Activated T-cell treated with anti-CD3 and anti-CD28 coated beads, Interleukin-2, amount 50 U/mL, for 4 hours (primary cell): Measurements from ENCODE around the gene PRKCE. TPM values are rescaled to one million over a fixed set of nuclear protein-coding genes. Genes with fewer than 3 reads are reported as not detected.

Experiments used
- ATAC-seq, 2 donors: fragments of 200-7000 bp; cut with Tn5 transposase; one replicate each; pipeline ENCODE4 v1.10.0; 2021
- DNase-seq: peaks from one replicate; pipeline ENCODE4 v3.0.0-alpha.2; 2020
- H3K27me3 Mint-ChIP-seq: one replicate; pipeline ENCODE4 v1.8.0; 2021; ENCODE audit warnings: low read depth, mixed read lengths
- H3K36me3 Mint-ChIP-seq: one replicate; pipeline ENCODE4 v1.8.0; 2022; ENCODE audit warnings: mixed read lengths; ENCODE audit not compliant: insufficient read depth
- H3K4me1 Mint-ChIP-seq: one replicate; pipeline ENCODE4 v1.8.0; 2021; ENCODE audit warnings: low read depth, mixed read lengths
- H3K4me3 Mint-ChIP-seq: one replicate; pipeline ENCODE4 v1.8.0; 2021; ENCODE audit warnings: mild to moderate bottlenecking, moderate library complexity, mixed read lengths
- H3K9me3 Mint-ChIP-seq: one replicate; pipeline ENCODE4 v1.8.0; 2021; ENCODE audit warnings: mixed read lengths
- total RNA-seq, 3 donors: library from RNA; stranded (reverse); gene quantifications; one replicate each; pipeline ENCODE4 v1.2.1, GENCODE V29; 2021

PRKCE gene
- total RNA-seq, 3 donors from 2014 or later, result 9.1 to 9.5 (median 9.2) TPM

DNA sequence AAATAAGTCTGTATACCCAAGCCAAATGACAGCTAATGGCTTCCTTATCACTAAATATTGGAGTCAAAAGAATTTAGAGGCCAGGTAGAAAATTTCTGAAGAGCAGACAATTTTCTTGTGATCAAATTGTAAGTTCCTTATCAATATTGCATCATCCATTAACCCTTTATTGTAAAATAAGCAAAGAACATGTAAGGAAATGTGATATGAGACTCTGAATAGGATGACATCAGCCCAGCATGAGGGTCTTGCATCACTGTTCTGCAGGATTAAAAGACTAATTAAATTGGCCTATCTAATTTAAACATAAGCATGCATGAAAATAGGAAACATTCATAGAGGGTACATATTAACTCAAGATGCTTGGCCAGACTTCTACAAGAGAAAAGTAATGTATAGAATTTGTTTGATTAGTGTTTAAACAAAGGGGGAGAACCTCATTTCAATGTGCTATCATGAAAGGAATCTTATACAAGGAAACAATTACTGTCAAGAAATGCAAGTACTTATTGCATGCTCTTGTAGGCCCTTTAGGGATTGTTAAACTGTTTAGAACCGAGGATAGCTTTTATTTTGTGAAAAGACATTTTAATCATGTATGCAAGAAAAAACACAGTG lies 302.9 kb downstream of the PRKCE start:
- no peak for ATAC-seq
- Mint-ChIP-seq H3K36me3 (no peaks in the 10 kb centered on the region), H3K9me3 (no peaks in the 10 kb centered on the region)

DNA sequence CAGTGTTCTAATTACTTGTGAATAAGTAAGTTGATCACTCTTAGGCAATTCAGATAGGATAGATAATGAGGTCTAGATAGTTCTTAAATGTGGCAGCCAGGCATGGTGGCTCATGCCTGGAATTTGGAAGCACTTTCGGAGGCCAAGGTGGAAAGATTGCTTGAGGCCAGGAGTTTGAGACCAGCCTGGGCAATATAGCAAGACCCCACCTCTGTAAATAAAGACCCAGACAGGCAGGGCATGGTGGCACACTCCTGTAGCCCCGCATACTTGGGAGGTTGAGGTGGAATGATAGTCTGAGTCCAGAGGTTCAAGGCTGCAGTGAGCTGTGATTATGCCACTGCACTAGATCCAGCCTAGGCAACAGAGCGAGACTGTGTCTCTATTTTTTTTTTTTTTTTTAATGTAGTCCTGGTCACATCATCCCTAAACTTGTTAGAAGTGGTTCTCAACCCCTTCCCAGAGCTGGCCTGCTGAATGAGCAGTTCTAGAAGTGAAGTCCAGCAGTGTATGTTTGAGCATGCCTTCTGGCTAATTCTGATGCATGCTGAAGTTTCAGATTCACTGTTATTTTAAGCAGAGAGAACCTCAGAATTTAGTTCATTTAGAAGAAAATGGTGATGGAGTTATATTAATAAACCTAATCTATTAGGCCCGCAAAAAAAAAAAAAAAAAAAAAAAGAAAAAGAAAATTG lies 306.2 kb downstream of the PRKCE start:
- ATAC-seq, result no peak
- H3K27me3 Mint-ChIP-seq, result no peaks in the 10 kb centered on the region
- no peaks in the 10 kb centered on the region for H3K4me1 Mint-ChIP-seq
- H3K9me3 Mint-ChIP-seq, result no peaks in the 10 kb centered on the region
- no peaks in the 10 kb centered on the region for H3K36me3 Mint-ChIP-seq
- no peak for DNase-seq
- no peak overlapping the region for H3K4me3 Mint-ChIP-seq

More for the DNA sequence above, 302.9 kb downstream of the PRKCE start:
- H3K4me1 Mint-ChIP-seq, result peaks cover 1% of the 10 kb centered on the region
- no peaks in the 10 kb centered on the region for H3K27me3 Mint-ChIP-seq
- no peak for DNase-seq
- no peak overlapping the region for H3K4me3 Mint-ChIP-seq

DNA sequence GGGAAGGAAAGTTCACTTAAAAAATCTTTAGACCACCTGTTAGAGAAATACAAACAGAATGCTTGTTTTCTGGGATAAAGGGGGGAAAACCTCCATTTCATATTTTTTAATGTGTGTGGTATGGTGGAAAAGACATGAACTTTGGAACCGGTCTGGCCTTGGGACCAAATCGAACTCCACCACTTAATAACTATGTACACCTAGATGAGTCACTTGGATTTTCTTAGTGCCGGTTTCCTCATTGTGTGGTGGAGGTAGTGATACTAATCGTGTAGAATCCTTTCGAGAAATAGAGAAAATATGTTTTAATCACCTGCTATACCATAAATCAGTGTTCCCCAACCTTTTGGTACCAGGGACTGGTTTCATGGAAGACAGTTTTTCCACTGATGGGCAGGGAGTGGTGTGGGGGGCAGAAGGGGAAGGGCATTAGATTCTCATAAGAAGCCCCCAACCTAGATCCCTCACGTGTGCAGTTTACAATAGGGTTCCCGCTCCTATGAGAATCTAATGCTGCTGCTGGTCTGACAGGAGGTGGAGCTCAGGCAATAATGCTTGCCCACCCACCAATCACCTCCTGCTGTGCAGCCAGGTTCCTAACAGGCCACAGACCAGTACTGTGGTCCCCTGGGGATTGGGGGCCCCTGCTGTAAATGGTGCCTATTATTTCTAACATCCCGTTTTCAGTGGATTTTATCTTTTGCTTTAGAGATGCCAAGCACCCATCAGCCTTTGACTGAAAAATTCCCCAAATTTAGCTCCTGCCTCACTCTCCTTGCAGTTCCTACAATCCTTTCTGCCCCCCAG lies 308.8 kb downstream of the PRKCE start:
- DNase-seq (no peak), ATAC-seq (no peak)
- peaks cover 18% of the 10 kb centered on the region for H3K4me1 Mint-ChIP-seq
- H3K36me3 Mint-ChIP-seq, result no peaks in the 10 kb centered on the region
- no peaks in the 10 kb centered on the region for H3K9me3 Mint-ChIP-seq
- H3K27me3 Mint-ChIP-seq, result no peaks in the 10 kb centered on the region
- H3K4me3 Mint-ChIP-seq, result no peak overlapping the region

DNA sequence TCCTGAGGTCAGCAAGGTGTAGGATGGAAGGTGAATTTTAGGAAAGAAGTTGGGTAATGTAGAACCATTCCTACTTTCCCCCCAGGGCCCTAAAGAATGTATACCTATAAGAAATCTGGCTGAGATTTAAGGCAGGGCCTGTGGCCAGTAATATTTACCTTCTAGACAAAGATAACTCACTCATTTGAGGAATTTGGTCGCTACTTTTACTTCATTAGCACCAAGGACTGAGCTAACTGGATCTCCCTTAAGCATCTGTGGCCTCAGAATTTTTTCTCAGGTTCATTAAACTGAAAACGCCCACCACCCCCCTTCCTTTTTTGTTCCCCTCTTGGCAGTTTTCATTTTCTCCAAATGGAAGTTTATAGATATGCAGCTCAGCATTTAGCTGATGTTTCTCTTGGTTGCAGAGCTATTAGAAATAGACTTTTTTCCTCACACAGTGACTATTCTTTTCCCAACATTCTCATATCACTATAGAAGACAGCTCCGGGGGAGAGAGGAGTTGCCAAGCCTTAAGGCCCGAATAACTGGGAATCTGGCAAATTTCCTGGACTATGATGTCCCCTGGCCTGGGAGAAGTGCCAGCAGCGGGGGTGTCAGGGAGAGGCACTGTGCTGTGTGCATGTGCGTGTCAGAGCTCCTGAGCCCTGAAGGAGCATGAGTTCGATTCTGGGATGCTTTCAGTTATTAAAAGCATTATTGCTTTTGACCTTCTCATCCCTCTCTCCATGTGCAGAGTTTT lies 310.9 kb downstream of the PRKCE start:
- ATAC-seq (no peak), DNase-seq (no peak)
- peaks cover 22% of the 10 kb centered on the region for H3K4me1 Mint-ChIP-seq
- H3K9me3 Mint-ChIP-seq, result no peaks in the 10 kb centered on the region
- no peaks in the 10 kb centered on the region for H3K36me3 Mint-ChIP-seq
- no peak overlapping the region for H3K4me3 Mint-ChIP-seq
- H3K27me3 Mint-ChIP-seq, result no peaks in the 10 kb centered on the region

DNA sequence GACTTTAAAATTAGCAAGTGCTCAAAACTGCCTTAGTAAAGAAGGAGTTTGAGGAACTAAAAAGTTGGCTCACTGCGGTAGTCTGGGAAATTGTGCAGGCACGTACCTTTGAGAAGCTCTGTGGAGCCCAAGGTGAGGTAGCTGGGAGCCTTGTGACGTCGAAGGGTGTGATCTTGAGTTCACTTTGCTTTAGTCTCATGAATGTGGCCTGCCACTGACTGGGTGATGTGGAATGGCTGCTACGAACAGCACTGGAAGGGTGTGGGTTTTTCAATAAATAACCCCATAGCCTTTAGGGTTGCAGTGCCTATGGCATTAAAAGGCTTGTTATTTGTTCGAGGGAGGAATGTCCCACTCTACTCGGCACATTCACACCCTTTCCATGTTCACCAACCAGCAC lies 312.3 kb downstream of the PRKCE start:
- H3K4me1 Mint-ChIP-seq, result peaks cover 22% of the 10 kb centered on the region
- H3K9me3 Mint-ChIP-seq, result no peaks in the 10 kb centered on the region
- H3K36me3 Mint-ChIP-seq, result no peaks in the 10 kb centered on the region
- DNase-seq, result no peak
- no peaks in the 10 kb centered on the region for H3K27me3 Mint-ChIP-seq
- no peak overlapping the region for H3K4me3 Mint-ChIP-seq
- no peak for ATAC-seq

DNA sequence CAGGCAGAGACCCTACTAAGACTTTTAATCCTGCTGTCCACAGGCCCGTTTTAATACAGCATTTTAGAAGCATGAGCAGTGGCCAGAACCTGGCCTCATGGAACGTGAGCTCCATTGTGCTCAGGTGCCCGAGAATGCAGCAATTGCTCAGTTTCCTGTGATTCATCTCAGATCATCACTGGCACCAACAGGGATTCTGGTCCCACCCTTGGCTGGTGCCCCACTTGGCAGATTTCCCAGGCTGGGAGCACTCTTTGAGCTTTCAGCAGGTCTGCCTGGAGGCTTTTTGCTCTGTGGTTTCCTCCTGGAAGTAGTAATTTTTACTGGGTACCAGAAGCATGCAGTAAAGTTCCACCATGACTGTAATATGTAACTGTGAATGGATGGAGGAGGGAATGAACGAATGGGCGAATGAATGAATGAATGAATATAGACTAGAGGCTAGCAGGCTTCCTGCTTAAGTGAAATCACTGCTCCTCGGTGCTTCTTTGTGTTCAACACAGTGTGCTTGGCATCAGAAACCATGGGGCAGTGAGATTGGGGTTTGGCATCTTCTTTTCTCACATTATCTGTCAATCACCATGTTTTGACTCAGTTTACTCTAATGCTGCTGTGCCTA lies 312.9 kb downstream of the PRKCE start:
- no peak for DNase-seq
- Mint-ChIP-seq H3K4me1 (peaks cover 22% of the 10 kb centered on the region), H3K36me3 (no peaks in the 10 kb centered on the region), H3K4me3 (no peak overlapping the region), H3K9me3 (no peaks in the 10 kb centered on the region), H3K27me3 (no peaks in the 10 kb centered on the region)
- ATAC-seq, result peak in 1 of 2 donors; percentile 40

DNA sequence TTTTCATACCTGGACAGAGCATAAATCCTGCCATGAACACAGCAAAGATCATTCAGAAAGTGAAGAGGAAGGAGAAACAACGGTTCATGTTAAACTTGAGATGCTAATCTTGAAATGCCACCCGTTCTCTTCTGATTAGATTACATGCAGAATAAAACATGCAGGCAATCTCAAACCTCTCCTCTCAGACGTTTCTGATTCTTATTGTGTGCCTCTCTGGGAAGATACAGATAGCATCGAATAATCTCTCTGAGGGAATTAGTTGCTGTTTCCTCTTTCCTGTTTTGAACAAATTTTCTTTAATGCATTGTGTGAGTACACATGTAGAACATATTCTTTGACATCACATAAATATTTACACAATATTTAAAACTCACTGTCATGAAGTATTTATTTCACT lies 313.4 kb downstream of the PRKCE start:
- DNase-seq (no peak), ATAC-seq (no peak)
- H3K4me1 Mint-ChIP-seq, result peaks cover 22% of the 10 kb centered on the region
- no peaks in the 10 kb centered on the region for H3K27me3 Mint-ChIP-seq
- no peaks in the 10 kb centered on the region for H3K36me3 Mint-ChIP-seq
- no peaks in the 10 kb centered on the region for H3K9me3 Mint-ChIP-seq
- H3K4me3 Mint-ChIP-seq, result no peak overlapping the region

DNA sequence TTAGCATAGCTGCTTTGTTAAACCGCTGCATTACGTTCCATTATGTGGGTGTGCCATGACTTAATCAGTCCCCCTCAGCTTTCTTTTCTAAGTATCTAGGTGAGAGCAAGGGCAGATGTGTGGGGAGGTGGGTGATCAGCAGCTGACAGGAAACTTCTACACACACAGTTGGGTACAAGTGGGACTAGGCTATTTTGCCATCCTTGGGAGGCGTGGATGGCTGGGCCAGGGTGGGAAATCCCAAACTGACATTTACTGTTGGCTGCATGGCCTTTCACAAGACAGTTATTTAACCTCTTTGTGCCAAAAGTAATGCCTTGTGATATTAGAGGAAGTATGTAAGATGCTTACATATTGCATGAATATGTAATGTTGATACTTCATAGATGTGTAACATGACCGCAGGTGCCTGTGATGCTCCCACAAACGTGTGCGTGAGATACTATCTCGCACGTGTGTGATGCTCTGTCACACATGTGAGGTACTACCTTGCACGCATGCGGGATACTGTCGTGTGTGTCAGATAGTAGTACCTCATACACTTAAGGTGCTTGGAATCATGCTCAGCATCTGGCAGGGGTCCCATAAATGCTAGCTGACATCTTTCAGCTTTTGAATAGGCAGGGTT lies 314.5 kb downstream of the PRKCE start:
- Mint-ChIP-seq H3K36me3 (no peaks in the 10 kb centered on the region), H3K27me3 (no peaks in the 10 kb centered on the region), H3K9me3 (no peaks in the 10 kb centered on the region), H3K4me3 (no peak overlapping the region), H3K4me1 (peaks cover 22% of the 10 kb centered on the region)
- ATAC-seq, result no peak
- DNase-seq, result no peak

DNA sequence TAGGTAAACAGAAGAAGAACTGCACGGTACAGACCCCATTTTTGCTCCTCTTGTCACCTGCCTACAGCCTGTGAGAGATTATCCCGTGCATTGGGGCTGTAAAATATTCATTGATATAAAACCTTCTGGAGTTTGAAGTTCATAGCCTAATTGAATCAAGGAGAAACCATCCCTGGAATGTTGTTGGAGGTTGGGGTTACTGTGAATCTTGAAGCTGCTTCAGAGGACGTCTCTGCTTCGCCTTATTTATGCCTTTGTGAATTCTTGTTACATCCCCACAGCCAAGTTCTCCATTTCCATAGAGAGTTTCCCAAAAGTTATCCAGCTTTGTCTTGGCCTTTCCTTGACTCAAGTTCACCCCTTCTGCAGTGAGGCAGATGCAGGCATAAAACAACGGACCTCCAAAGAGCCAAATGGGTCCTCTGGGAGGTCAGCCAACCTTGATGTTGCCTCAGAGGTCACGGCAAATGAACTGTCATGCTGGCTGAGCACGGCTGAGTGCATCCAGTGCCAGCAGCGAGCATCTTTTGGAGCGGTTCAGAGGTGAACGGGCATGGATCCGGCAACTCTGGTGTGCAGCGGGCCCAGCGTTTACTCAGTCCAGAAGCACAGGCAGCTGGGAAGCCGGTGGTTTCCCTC lies 317.6 kb downstream of the PRKCE start:
- no peaks in the 10 kb centered on the region for H3K36me3 Mint-ChIP-seq
- DNase-seq, result no peak
- no peak for ATAC-seq
- H3K27me3 Mint-ChIP-seq, result no peaks in the 10 kb centered on the region
- no peak overlapping the region for H3K4me3 Mint-ChIP-seq
- no peaks in the 10 kb centered on the region for H3K9me3 Mint-ChIP-seq
- H3K4me1 Mint-ChIP-seq, result peaks cover 16% of the 10 kb centered on the region

DNA sequence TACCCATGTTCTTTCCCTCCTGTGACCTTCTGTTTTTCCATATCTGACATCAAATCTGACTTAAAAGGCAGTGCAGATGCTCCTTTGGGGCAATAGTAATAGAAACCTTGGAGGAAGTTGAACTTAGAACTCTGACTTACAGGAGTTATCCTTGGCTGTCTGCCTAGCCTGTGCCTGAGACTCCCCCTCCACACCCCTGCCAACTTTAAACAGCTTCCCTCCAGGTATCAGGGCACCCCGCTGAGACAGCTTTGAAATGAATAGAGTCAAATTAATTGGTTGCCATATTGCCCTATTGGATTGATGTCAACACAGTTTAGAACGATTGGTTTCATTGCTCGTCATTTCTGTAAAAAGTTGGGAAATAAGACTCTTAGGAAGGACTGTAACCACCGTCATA lies 322.0 kb downstream of the PRKCE start:
- H3K4me1 Mint-ChIP-seq, result no peaks in the 10 kb centered on the region
- no peaks in the 10 kb centered on the region for H3K9me3 Mint-ChIP-seq
- H3K36me3 Mint-ChIP-seq, result no peaks in the 10 kb centered on the region

DNA sequence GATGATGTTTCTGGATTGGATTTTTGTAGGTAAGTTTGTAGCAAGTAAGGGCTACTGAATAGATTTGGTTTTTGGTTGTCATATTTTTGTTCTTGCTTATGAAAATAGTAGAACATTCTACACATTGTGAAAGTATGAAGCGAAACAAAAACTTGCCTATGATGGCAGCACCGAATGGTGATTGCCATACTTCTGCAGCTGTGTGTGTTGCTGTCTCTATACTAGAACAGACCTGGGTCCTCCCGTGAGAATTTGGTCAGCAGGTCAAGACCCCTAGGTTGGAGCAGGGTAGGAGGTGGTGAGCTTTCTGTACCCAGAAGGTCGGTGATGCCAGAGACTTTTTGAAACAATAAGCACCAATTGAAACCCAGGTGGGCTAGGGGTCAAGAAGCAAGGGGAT lies 322.6 kb downstream of the PRKCE start:
- no peaks in the 10 kb centered on the region for H3K36me3 Mint-ChIP-seq
- ATAC-seq, result no peak
- H3K4me3 Mint-ChIP-seq, result no peak overlapping the region
- H3K9me3 Mint-ChIP-seq, result no peaks in the 10 kb centered on the region
- DNase-seq, result no peak
- H3K27me3 Mint-ChIP-seq, result no peaks in the 10 kb centered on the region
- no peaks in the 10 kb centered on the region for H3K4me1 Mint-ChIP-seq

More for the DNA sequence above, 322.0 kb downstream of the PRKCE start:
- H3K27me3 Mint-ChIP-seq, result no peaks in the 10 kb centered on the region
- H3K4me3 Mint-ChIP-seq, result no peak overlapping the region
- DNase-seq (no peak), ATAC-seq (no peak)

DNA sequence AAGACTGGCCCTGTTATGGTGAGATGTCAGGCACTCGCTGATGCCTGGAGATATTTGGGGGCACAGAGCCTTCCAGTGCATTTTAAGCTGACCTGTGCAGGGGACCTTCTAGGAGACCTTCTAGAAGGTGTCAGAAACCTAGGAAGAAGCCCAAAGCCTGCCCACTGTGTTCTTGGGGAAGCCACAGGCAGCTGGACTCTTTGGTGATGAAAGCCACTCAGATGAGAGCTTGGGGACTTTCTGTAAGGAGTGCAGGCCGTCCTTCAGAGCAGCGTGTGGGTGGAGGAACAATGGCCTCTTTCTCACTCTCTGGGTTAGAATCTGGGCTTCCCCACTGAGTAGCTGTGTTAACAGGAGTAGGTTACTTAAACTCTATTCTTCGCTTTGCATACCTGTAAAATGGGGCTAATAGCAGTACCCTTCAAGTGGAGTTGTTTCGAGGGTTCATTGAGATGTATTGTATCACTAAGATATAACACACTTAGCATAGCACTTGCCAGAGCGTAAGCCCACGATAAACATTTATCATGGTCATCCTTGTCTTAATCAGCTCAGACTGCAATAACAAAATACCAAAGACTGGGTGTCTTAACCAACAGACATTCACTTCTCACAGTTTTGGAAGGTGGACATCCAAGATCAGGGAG lies 323.4 kb downstream of the PRKCE start:
- Mint-ChIP-seq H3K4me3 (no peak overlapping the region), H3K36me3 (peaks cover 4% of the 10 kb centered on the region), H3K27me3 (no peaks in the 10 kb centered on the region), H3K4me1 (no peaks in the 10 kb centered on the region), H3K9me3 (no peaks in the 10 kb centered on the region)
- DNase-seq (no peak), ATAC-seq (no peak)
